A549 (cell line): ENCODE measurements around the gene SIM2. TPM values are rescaled to one million over a fixed set of nuclear protein-coding genes. Genes with fewer than 3 reads are reported as not detected.

Experiments
- ATAC-seq, 2 experiments: fragments of 200-7000 bp in 1 of 2; fragments of >200 bp in 1 of 2; cut with Nextera tagmentation in 1 of 2; cut with Tn5 transposase in 1 of 2; 3 replicates each; pipeline versions ENCODE4 v1.8.0 to v1.9.1; 2018 to 2020; ENCODE audit warnings: mild to moderate bottlenecking in 1 of 2, moderate library complexity in 1 of 2
- CTCF ChIA-PET: fragments of 300-600 bp; sonication (Branson Sonifier 250); formaldehyde crosslinking; extraction: SDS; loops from one replicate; lab custom pipeline; 2021; ENCODE audit warnings: antibody characterized with exemption, inconsistent platforms; lab: Yijun Ruan, JAX
- POLR2A ChIA-PET: fragments of 350-600 bp; formaldehyde crosslinking; extraction: SDS; loops from one replicate; lab custom pipeline; 2021; ENCODE audit warnings: antibody characterized with exemption, inconsistent platforms; lab: Yijun Ruan, JAX
- DNase-seq, 2 experiments: peaks; one replicate each; pipeline versions ENCODE4 v3.0.0 to v3.0.0-alpha.2; 2011 to 2016; ENCODE audit warnings: low read depth in 1 of 2, low spot score in 1 of 2
- FAIRE-seq: peaks from 2 replicates; lab custom pipeline; 2011; peaks lifted over from hg19 to GRCh38; lab: Jason Lieb, UNC
- H3K27ac ChIP-seq, 2 experiments: fragments of >200 bp; sonication (Bioruptor Twin); formaldehyde crosslinking; 3 replicates each; pipeline ENCODE4 v1.5.1; 2016 to 2017
- H3K4me1 ChIP-seq: fragments of >200 bp; sonication (Bioruptor Twin); formaldehyde crosslinking; 3 replicates; pipeline ENCODE4 v1.6.1; 2016
- H3K4me2 ChIP-seq: fragments of >200 bp; sonication (Bioruptor Twin); formaldehyde crosslinking; 3 replicates; pipeline ENCODE4 v1.6.1; 2016
- H3K4me3 ChIP-seq: fragments of >200 bp; sonication (Bioruptor Twin); formaldehyde crosslinking; 3 replicates; pipeline ENCODE4 v1.5.1; 2016
- H3K9me3 ChIP-seq: fragments of >200 bp; sonication (Bioruptor Twin); formaldehyde crosslinking; 3 replicates; pipeline ENCODE4 v1.6.1; 2016
- BCL3 ChIP-seq: fragments of >200 bp; sonication (Bioruptor Twin); formaldehyde crosslinking; IDR thresholded peaks from 3 replicates; pipeline ENCODE4 v1.6.1; 2016
- CHD4 ChIP-seq: fragments of 200-600 bp; sonication (generic); IDR thresholded peaks from 2 replicates; pipeline ENCODE4 v1.6.1; 2016; ENCODE audit warnings: antibody characterized with exemption, mild to moderate bottlenecking, borderline replicate concordance
- ESRRA ChIP-seq: fragments of 150-350 bp; IDR thresholded peaks from 2 replicates; pipeline ENCODE4 v1.6.1; 2014; ENCODE audit warnings: mild to moderate bottlenecking, low read length, borderline replicate concordance
- FOSL2 ChIP-seq, 2 experiments: fragments of 450-650 bp in 1 of 2; fragments of >200 bp in 1 of 2; sonication (Bioruptor Twin) in 1 of 2; formaldehyde crosslinking; IDR thresholded peaks; 2 replicates each; pipeline versions ENCODE4 v1.5.0 to v1.6.1; 2016 to 2020; ENCODE audit warnings: mild to moderate bottlenecking in 1 of 2, moderate library complexity in 1 of 2
- FOXS1 ChIP-seq: fragments of 250-450 bp; sonication (Bioruptor Pico); IDR thresholded peaks from 2 replicates; pipeline ENCODE4 v1.5.0; 2020; ENCODE audit warnings: mild to moderate bottlenecking, moderate library complexity
- GATA3 ChIP-seq: IDR thresholded peaks from 2 replicates; pipeline ENCODE4 v1.6.1; 2012; ENCODE audit warnings: borderline replicate concordance
- HES2 ChIP-seq: fragments of >200 bp; sonication (Bioruptor Twin); formaldehyde crosslinking; IDR thresholded peaks from 2 replicates; pipeline ENCODE4 v1.6.1; 2016
- HEYL ChIP-seq: fragments of 250-450 bp; sonication (Bioruptor Pico); IDR thresholded peaks from 2 replicates; pipeline ENCODE4 v1.8.0; 2021; ENCODE audit warnings: mild to moderate bottlenecking, moderate library complexity
- HOXA7 ChIP-seq: fragments of 250-450 bp; sonication (Bioruptor Pico); IDR thresholded peaks from 2 replicates; pipeline ENCODE4 v1.5.0; 2020; ENCODE audit warnings: mild to moderate bottlenecking, moderate library complexity
- KDM1A ChIP-seq: fragments of 200-600 bp; sonication (generic); IDR thresholded peaks from 2 replicates; pipeline ENCODE4 v1.6.1; 2016; ENCODE audit warnings: low read depth, mild to moderate bottlenecking
- MAFK ChIP-seq: fragments of 450-650 bp; IDR thresholded peaks from 2 replicates; pipeline ENCODE4 v1.6.1; 2014; ENCODE audit not compliant: partially characterized antibody
- MAZ ChIP-seq: fragments of 150-350 bp; IDR thresholded peaks from 2 replicates; pipeline ENCODE4 v1.6.1; 2014; ENCODE audit warnings: antibody characterized with exemption, low read depth, low read length, borderline replicate concordance
- NR3C1 ChIP-seq: fragments of >200 bp; sonication (Bioruptor Twin); formaldehyde crosslinking; IDR thresholded peaks from 3 replicates; pipeline ENCODE4 v1.6.1; 2017
- POLR2AphosphoS2 ChIP-seq: conservative IDR thresholded peaks from 2 replicates; pipeline ENCODE4 v1.6.1; 2012; ENCODE audit warnings: low read length, improper control_type of control experiment, inconsistent platforms
- RAD21 ChIP-seq, 2 experiments: fragments of >200 bp in 1 of 2; sonication (Bioruptor Twin) in 1 of 2; formaldehyde crosslinking in 1 of 2; IDR thresholded peaks in 1 of 2; conservative IDR thresholded peaks in 1 of 2; 2 replicates in 1 of 2; 3 replicates in 1 of 2; pipeline ENCODE4 v1.6.1; 2012 to 2018; ENCODE audit warnings: inconsistent platforms in 1 of 2
- RARB ChIP-seq: fragments of 250-450 bp; sonication (Bioruptor Pico); IDR thresholded peaks from 2 replicates; pipeline ENCODE4 v1.8.0; 2021; ENCODE audit warnings: mild to moderate bottlenecking, moderate library complexity
- SMC3 ChIP-seq: fragments of >200 bp; sonication (Bioruptor Twin); formaldehyde crosslinking; IDR thresholded peaks from 3 replicates; pipeline ENCODE4 v1.6.1; 2018; ENCODE audit warnings: inconsistent platforms
- WGBS: methylation state at CpG from one replicate; pipeline ENCODE4 v1.1.6; 2017; ENCODE audit errors: missing lambda C conversion rate; 5-methylcytosine and 5-hydroxymethylcytosine counted together
- polyA plus RNA-seq, 4 experiments: library from polyadenylated mRNA; depleted of rRNA in 3 of 4; stranded (reverse); fragments of >200 nt; fragmentation: RNase III in 1 of 4; extraction: RNeasy Plus Mini Kit Qiagen cat#74134 plus additional on column Dnase treatment in 1 of 4; gene quantifications; 2 replicates in 3 of 4; 3 replicates in 1 of 4; pipeline ENCODE4 v1.2.3, GENCODE V29; 2011 to 2017
- TF ChIP-seq, protein P1 (sequence below): fragments of 200-600 bp; sonication (generic); IDR thresholded peaks from 2 replicates; pipeline ENCODE4 v1.6.1; 2016; ENCODE audit warnings: antibody characterized with exemption, mild to moderate bottlenecking, moderate library complexity

Gene SIM2
- polyA plus RNA-seq, 2 of the 4 experiments (the other 2 are of a cell fraction): 12.6 to 13.4 TPM

GRCh38 chr21:36749935-36750575 is 51.1 kb downstream of the SIM2 start:
- ChIA-PET POLR2A (no interaction called here), CTCF (interaction anchor here (0.8 kb wide), 1 partner anchor 9 kb away, joined by 3 read pairs; no protein-coding TSS in a partner anchor)
- ATAC-seq: peak; percentile 42 to 43; a peak in 3 of 6 replicates
- DNase-seq: peak in 1 of 2 experiments; percentile 56
- Histone ChIP-seq H3K27ac (0 out of 6 replicates have a peak overlapping the region, but pooled peaks of 1 of the 2 experiments have one; percentile 36), H3K4me2 (no peak overlapping the region), H3K4me3 (no peak overlapping the region)
- no peak for FAIRE-seq
- TF ChIP-seq GATA3: no peak
- TF ChIP-seq NR3C1: no peak
- TF ChIP-seq MAZ: no peak
- TF ChIP-seq, protein P1, sequence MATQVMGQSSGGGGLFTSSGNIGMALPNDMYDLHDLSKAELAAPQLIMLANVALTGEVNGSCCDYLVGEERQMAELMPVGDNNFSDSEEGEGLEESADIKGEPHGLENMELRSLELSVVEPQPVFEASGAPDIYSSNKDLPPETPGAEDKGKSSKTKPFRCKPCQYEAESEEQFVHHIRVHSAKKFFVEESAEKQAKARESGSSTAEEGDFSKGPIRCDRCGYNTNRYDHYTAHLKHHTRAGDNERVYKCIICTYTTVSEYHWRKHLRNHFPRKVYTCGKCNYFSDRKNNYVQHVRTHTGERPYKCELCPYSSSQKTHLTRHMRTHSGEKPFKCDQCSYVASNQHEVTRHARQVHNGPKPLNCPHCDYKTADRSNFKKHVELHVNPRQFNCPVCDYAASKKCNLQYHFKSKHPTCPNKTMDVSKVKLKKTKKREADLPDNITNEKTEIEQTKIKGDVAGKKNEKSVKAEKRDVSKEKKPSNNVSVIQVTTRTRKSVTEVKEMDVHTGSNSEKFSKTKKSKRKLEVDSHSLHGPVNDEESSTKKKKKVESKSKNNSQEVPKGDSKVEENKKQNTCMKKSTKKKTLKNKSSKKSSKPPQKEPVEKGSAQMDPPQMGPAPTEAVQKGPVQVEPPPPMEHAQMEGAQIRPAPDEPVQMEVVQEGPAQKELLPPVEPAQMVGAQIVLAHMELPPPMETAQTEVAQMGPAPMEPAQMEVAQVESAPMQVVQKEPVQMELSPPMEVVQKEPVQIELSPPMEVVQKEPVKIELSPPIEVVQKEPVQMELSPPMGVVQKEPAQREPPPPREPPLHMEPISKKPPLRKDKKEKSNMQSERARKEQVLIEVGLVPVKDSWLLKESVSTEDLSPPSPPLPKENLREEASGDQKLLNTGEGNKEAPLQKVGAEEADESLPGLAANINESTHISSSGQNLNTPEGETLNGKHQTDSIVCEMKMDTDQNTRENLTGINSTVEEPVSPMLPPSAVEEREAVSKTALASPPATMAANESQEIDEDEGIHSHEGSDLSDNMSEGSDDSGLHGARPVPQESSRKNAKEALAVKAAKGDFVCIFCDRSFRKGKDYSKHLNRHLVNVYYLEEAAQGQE: no peak
- no peak for TF ChIP-seq KDM1A
- no peak for TF ChIP-seq ESRRA
- TF ChIP-seq MAFK: no peak
- no peak for TF ChIP-seq POLR2AphosphoS2
- TF ChIP-seq HEYL (CRISPR knock-in tag): no peak
- TF ChIP-seq RARB (CRISPR knock-in tag): no peak
- no peak for TF ChIP-seq FOSL2 (IDR thresholded peaks at IDR 0.05)
- no peak for TF ChIP-seq FOSL2 (CRISPR knock-in tag; IDR thresholded peaks at IDR 0.05)
- no peak for TF ChIP-seq FOXS1 (CRISPR knock-in tag)
- TF ChIP-seq, all 56 proteins: peak for 0
- no peaks in the 10 kb centered on the region for H3K9me3 ChIP-seq
- H3K4me1 ChIP-seq: peaks cover 28% of the 10 kb centered on the region
- WGBS: 89% methylated on average over 14 of the region's 14 CpGs

- no peak overlapping the region for H3K4me2 ChIP-seq
- no peak for ATAC-seq
- no peak for FAIRE-seq
These were observed 51.7 kb downstream of the SIM2 start for GRCh38 chr21:36750576-36750959.

More at GRCh38 chr21:36750576-36750959, 51.7 kb downstream of the SIM2 start:
- peaks cover 28% of the 10 kb centered on the region for H3K4me1 ChIP-seq
- no peaks in the 10 kb centered on the region for H3K9me3 ChIP-seq
- POLR2A ChIA-PET: no interaction called here
- no peak for DNase-seq
- 88% methylated on average over 2 of the region's 2 CpGs for WGBS
- H3K27ac ChIP-seq: 0 out of 6 replicates have a peak overlapping the region, but pooled peaks of 1 of the 2 experiments have one; percentile 36
- H3K4me3 ChIP-seq: no peak overlapping the region
- TF ChIP-seq HES2 (no peak), RAD21 (conservative IDR thresholded peaks at IDR 0.05 in 1 of 2, IDR thresholded peaks at IDR 0.05 in 1 of 2) (no peak), GATA3 (no peak), HOXA7 (CRISPR knock-in tag) (no peak), SMC3 (no peak), BCL3 (no peak), CHD4 (no peak)
- TF ChIP-seq, all 56 proteins: peak for 0
- CTCF ChIA-PET: no interaction called here
